Measurements from ENCODE around the gene PADI1. TPM values are rescaled to one million over a fixed set of nuclear protein-coding genes. Genes with fewer than 3 reads are reported as not detected.

The PADI1 gene
- total and polyA plus RNA-seq, 2 experiments from 2014 or later, result not detected

DNA sequence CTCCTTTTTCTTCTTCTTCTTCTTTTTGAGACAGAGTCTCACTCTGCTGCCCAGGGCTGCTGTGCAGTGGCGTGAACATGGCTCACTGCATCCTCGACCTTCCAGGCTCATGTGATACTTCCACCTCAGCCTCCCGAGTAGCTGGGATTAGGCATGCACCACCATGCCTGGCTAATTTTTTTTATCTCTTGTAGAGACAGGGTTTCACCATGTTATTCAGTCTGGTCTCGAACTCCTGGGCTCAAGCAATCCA is 13.0 kb upstream of the PADI1 start:
- no peaks in the 10 kb centered on the region for H4K20me1 ChIP-seq (ENCODE audit: insufficient read depth, poor library complexity, severe bottlenecking)
- 88% methylated on average over 4 of the region's 4 CpGs for WGBS (ENCODE audit: low lambda C conversion rate, missing lambda C conversion rate)
- H3K4me2 ChIP-seq, result no peak overlapping the region
- no peak overlapping the region for H3K4me3 ChIP-seq
- H3K27ac ChIP-seq, result no peak overlapping the region
- no peaks in the 10 kb centered on the region for H3K9me2 ChIP-seq (replicated peaks; ENCODE audit: insufficient read depth)
- DNase-seq (ENCODE audit: low spot score), result no peak
- H3K27me3 ChIP-seq, result no peaks in the 10 kb centered on the region
- no peak overlapping the region for H2AFZ ChIP-seq
- H3K4me1 ChIP-seq (ENCODE audit: insufficient read depth), result no peaks in the 10 kb centered on the region
- TF ChIP-seq EZH2phosphoT487 (IDR thresholded peaks at IDR 0.05; ENCODE audit: low read depth, severe bottlenecking, unreplicated experiment), result no peak
- TF ChIP-seq, protein P1, sequence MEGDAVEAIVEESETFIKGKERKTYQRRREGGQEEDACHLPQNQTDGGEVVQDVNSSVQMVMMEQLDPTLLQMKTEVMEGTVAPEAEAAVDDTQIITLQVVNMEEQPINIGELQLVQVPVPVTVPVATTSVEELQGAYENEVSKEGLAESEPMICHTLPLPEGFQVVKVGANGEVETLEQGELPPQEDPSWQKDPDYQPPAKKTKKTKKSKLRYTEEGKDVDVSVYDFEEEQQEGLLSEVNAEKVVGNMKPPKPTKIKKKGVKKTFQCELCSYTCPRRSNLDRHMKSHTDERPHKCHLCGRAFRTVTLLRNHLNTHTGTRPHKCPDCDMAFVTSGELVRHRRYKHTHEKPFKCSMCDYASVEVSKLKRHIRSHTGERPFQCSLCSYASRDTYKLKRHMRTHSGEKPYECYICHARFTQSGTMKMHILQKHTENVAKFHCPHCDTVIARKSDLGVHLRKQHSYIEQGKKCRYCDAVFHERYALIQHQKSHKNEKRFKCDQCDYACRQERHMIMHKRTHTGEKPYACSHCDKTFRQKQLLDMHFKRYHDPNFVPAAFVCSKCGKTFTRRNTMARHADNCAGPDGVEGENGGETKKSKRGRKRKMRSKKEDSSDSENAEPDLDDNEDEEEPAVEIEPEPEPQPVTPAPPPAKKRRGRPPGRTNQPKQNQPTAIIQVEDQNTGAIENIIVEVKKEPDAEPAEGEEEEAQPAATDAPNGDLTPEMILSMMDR (IDR thresholded peaks at IDR 0.05; ENCODE audit: poor library complexity), result no peak
- TF ChIP-seq EZH2 (IDR thresholded peaks at IDR 0.05; ENCODE audit: borderline replicate concordance), result no peak
- H3K79me2 ChIP-seq, result no peaks in the 10 kb centered on the region
- H3K36me3 ChIP-seq (replicated peaks; ENCODE audit: insufficient read depth, low read depth), result no peaks in the 10 kb centered on the region
- no peaks in the 10 kb centered on the region for H3K9me3 ChIP-seq (ENCODE audit: low read depth)

DNA sequence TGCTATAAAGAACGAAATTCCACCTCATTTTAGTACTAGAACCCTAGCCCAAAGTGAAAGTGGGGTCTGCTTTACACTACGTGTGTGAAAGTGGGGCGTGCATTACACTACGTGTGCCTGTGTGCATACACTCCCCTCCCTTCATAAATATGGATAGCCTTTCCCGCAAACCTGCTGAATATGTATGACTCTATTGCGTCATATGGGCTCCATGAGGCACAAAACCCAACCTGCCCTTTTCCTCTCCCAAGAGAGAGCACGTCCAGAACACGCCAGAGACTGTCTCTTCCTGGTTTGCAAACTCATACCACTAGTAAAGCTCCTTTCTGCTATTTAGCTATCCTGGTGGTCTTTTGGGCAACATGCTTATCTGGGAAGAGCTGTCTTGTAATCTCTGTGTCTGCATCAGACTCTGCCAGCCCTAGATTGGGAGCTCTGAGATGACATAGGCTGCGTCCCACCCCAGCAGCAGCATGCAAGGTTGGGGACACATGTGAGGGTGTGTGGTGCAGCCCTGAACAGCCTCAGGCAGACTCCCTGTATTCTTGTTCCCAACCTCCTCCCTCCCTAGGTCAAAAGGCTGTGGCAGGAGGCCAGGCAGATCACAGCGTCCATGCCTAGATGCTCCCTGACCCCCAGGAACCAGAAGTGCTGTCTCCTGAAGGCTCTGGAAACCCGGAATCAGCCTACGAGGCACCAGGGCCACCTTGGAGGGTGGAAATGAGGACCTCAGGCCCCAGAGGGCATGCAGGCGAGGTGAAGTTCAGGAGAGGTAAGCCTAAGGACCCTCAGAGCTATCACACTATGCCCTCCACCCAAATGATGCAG is 12.3 kb upstream of the PADI1 start:
- Histone ChIP-seq H3K9me3 (ENCODE audit: low read depth) (no peaks in the 10 kb centered on the region), H3K27ac (no peak overlapping the region), H3K36me3 (replicated peaks; ENCODE audit: insufficient read depth, low read depth) (no peaks in the 10 kb centered on the region), H2AFZ (no peak overlapping the region), H4K20me1 (ENCODE audit: insufficient read depth, poor library complexity, severe bottlenecking) (no peaks in the 10 kb centered on the region), H3K9me2 (replicated peaks; ENCODE audit: insufficient read depth) (no peaks in the 10 kb centered on the region), H3K27me3 (no peaks in the 10 kb centered on the region), H3K4me2 (no peak overlapping the region), H3K79me2 (no peaks in the 10 kb centered on the region), H3K4me3 (no peak overlapping the region), H3K4me1 (ENCODE audit: insufficient read depth) (no peaks in the 10 kb centered on the region)
- 76% methylated on average over 13 of the region's 13 CpGs for WGBS (ENCODE audit: low lambda C conversion rate, missing lambda C conversion rate)
- no peak for DNase-seq (ENCODE audit: low spot score)
- TF ChIP-seq, protein P1 (IDR thresholded peaks at IDR 0.05; ENCODE audit: poor library complexity), result no peak
- TF ChIP-seq EZH2 (IDR thresholded peaks at IDR 0.05; ENCODE audit: borderline replicate concordance), result no peak
- no peak for TF ChIP-seq EZH2phosphoT487 (IDR thresholded peaks at IDR 0.05; ENCODE audit: low read depth, severe bottlenecking, unreplicated experiment)

DNA sequence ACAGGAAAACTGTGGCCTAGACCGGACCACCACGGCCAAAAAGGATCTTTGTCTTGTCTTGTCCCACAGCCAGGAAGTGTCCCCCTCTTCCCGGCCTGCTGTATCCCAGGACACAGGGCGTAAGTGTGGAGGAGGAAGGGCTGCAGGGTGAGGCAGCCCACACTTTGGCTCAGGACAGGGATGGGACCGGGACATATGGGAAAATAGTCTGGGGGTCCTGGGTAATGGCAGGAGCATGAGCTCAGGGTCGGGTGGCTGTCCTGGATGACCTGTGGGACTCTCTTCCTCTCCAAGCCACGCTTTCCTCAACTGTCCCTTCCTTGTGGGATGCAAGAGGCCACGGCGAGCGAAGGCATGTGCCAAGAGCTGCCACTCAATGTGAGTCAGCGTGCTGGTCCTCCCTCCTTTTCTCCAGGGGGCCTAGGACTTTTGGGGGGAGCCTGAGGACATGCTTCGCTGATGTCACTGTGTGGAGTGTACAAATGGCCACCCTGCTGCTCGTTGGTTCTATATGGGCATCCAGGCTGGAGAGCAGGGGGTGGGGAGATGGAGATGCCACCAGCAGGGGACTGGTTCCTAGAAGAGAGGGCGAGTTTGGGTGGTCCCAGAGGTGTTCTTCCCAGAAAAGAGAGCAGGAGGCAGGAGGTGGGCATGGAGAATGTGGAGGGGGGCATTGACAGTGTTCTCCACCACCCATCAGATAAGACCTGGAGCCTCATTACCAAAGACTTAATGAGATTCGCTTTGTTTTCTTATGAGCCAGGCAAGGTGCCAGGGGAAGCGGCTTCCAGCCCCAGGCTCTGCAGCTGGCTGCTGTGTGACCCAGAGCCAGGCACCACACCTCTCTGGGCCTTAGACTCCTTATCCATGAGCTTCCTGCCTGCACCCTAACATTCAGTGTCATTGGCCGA is 11.5 kb upstream of the PADI1 start:
- no peaks in the 10 kb centered on the region for H3K9me2 ChIP-seq (replicated peaks; ENCODE audit: insufficient read depth)
- H3K4me1 ChIP-seq (ENCODE audit: insufficient read depth), result no peaks in the 10 kb centered on the region
- 90% methylated on average over 17 of the region's 17 CpGs for WGBS (ENCODE audit: low lambda C conversion rate, missing lambda C conversion rate)
- H3K9me3 ChIP-seq (ENCODE audit: low read depth), result no peaks in the 10 kb centered on the region
- TF ChIP-seq EZH2phosphoT487 (IDR thresholded peaks at IDR 0.05; ENCODE audit: low read depth, severe bottlenecking, unreplicated experiment), result no peak
- no peak for TF ChIP-seq EZH2 (IDR thresholded peaks at IDR 0.05; ENCODE audit: borderline replicate concordance)
- TF ChIP-seq, protein P1 (IDR thresholded peaks at IDR 0.05; ENCODE audit: poor library complexity), result no peak
- H3K4me3 ChIP-seq, result no peak overlapping the region
- H3K36me3 ChIP-seq (replicated peaks; ENCODE audit: insufficient read depth, low read depth), result no peaks in the 10 kb centered on the region
- DNase-seq (ENCODE audit: low spot score), result no peak
- no peak overlapping the region for H3K4me2 ChIP-seq
- H3K79me2 ChIP-seq, result no peaks in the 10 kb centered on the region
- no peak overlapping the region for H2AFZ ChIP-seq
- no peaks in the 10 kb centered on the region for H3K27me3 ChIP-seq
- no peaks in the 10 kb centered on the region for H4K20me1 ChIP-seq (ENCODE audit: insufficient read depth, poor library complexity, severe bottlenecking)
- H3K27ac ChIP-seq, result no peak overlapping the region
